ENCODE results near the gene PKP4. TPM values are rescaled to one million over a fixed set of nuclear protein-coding genes. Genes with fewer than 3 reads are reported as not detected.

Gene PKP4
- total RNA-seq, 1 experiment from 2014 or later: 40.1 TPM

DNA sequence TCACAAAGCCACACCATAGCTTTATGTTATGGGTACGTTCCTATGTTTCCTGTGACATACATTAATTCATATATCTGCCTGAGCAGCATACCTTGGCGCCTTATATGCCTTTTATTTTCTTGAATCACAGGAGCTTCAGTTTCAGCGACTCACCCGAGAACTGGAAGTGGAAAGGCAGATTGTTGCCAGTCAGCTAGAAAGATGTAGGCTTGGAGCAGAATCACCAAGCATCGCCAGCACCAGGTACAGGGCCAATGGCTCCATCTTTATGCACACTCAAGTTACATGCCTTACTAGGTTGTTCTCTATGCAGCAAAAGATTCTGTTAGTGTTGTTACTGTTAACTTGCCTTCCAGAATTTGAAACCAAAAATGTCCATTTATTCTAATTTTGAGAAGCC lies 120.4 kb downstream of the PKP4 start:
- ATAC-seq (no peak), DNase-seq (no peak)
- H3K36me3 ChIP-seq (ENCODE audit: low read depth, low read length): no peaks in the 10 kb centered on the region
- H2AFZ ChIP-seq (ENCODE audit: low read length): no peak overlapping the region
- no peaks in the 10 kb centered on the region for H3K4me1 ChIP-seq (ENCODE audit: insufficient read depth, low read length)
- no peak overlapping the region for H3K4me3 ChIP-seq (ENCODE audit: low read length)
- no peaks in the 10 kb centered on the region for H3K79me2 ChIP-seq (ENCODE audit: low read length)
- TF ChIP-seq EZH2phosphoT487 (IDR thresholded peaks at IDR 0.05; ENCODE audit: borderline replicate concordance, low read length) (no peak), EZH2 (IDR thresholded peaks at IDR 0.05; ENCODE audit: low read length, unreplicated experiment) (no peak)
- TF ChIP-seq, protein P1, sequence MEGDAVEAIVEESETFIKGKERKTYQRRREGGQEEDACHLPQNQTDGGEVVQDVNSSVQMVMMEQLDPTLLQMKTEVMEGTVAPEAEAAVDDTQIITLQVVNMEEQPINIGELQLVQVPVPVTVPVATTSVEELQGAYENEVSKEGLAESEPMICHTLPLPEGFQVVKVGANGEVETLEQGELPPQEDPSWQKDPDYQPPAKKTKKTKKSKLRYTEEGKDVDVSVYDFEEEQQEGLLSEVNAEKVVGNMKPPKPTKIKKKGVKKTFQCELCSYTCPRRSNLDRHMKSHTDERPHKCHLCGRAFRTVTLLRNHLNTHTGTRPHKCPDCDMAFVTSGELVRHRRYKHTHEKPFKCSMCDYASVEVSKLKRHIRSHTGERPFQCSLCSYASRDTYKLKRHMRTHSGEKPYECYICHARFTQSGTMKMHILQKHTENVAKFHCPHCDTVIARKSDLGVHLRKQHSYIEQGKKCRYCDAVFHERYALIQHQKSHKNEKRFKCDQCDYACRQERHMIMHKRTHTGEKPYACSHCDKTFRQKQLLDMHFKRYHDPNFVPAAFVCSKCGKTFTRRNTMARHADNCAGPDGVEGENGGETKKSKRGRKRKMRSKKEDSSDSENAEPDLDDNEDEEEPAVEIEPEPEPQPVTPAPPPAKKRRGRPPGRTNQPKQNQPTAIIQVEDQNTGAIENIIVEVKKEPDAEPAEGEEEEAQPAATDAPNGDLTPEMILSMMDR (conservative IDR thresholded peaks at IDR 0.05; ENCODE audit: low read depth, low read length): no peak
- CTCF ChIA-PET: no interaction called here
- POLR2A ChIA-PET (ENCODE audit: unreplicated experiment): no interaction called here
- no peaks in the 10 kb centered on the region for H3K9me2 ChIP-seq (replicated peaks; ENCODE audit: low read length)
- no peak overlapping the region for H3K27ac ChIP-seq (ENCODE audit: low read length)
- H3K9me3 ChIP-seq (ENCODE audit: low read length): no peaks in the 10 kb centered on the region
- no peaks in the 10 kb centered on the region for H3K27me3 ChIP-seq (ENCODE audit: low read length)
- BruUV-seq (replicated peaks): no TSS peak
- H4K20me1 ChIP-seq (ENCODE audit: low read length): no peaks in the 10 kb centered on the region
- H3K9ac ChIP-seq (ENCODE audit: low read length): no peak overlapping the region
- H3K4me2 ChIP-seq (ENCODE audit: low read length): no peak overlapping the region
- H3F3A ChIP-seq (ENCODE audit: low read length, unreplicated experiment): no peaks in the 10 kb centered on the region
- intact Hi-C loops (cut with micrococcal nuclease): no loop called here

DNA sequence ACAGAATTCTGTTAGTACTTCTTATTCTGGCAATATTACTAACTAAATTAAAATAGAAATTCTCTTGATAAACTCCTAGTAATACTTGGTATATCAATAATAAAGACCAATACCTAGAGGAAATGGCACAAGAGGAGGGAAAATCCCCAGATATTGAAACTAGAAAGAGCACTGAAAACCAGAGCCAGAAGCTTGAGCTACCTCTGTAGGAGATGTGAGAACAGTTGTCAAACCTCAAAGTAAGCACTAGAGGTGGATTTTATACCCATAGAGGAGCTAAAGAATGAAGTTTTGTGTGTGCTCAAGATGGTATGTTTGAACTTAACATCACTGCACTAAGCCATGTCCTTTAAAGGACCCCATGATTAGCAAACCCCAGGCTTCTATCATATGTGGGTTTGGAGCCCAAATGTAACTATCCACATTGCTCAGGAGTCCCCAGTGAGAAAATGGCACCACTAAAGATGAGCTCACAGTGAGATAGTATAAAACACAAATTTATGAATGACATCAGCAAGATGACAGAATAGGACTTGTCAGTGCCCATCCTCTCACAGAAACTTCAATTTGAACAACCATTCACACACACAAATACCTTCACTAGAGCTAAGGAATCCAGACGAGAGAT lies 122.1 kb downstream of the PKP4 start:
- Histone ChIP-seq H3K27ac (ENCODE audit: low read length) (no peak overlapping the region), H3K36me3 (ENCODE audit: low read depth, low read length) (no peaks in the 10 kb centered on the region), H3F3A (ENCODE audit: low read length, unreplicated experiment) (no peaks in the 10 kb centered on the region), H3K4me3 (ENCODE audit: low read length) (no peak overlapping the region), H3K9me3 (ENCODE audit: low read length) (no peaks in the 10 kb centered on the region), H3K27me3 (ENCODE audit: low read length) (no peaks in the 10 kb centered on the region), H3K9me2 (replicated peaks; ENCODE audit: low read length) (no peaks in the 10 kb centered on the region), H3K4me1 (ENCODE audit: insufficient read depth, low read length) (0 out of 2 replicates have a peak, but pooled peaks cover 6% of the 10 kb centered on the region), H3K4me2 (ENCODE audit: low read length) (no peak overlapping the region), H3K79me2 (ENCODE audit: low read length) (no peaks in the 10 kb centered on the region), H4K20me1 (ENCODE audit: low read length) (no peaks in the 10 kb centered on the region), H2AFZ (ENCODE audit: low read length) (no peak overlapping the region), H3K9ac (ENCODE audit: low read length) (no peak overlapping the region)
- ATAC-seq (no peak), DNase-seq (no peak)
- TF ChIP-seq EZH2phosphoT487 (IDR thresholded peaks at IDR 0.05; ENCODE audit: borderline replicate concordance, low read length) (no peak), EZH2 (IDR thresholded peaks at IDR 0.05; ENCODE audit: low read length, unreplicated experiment) (no peak)
- TF ChIP-seq, protein P1 (conservative IDR thresholded peaks at IDR 0.05; ENCODE audit: low read depth, low read length): no peak
- CTCF ChIA-PET: no interaction called here
- POLR2A ChIA-PET (ENCODE audit: unreplicated experiment): no interaction called here
- intact Hi-C loops (cut with micrococcal nuclease): no loop called here
- BruUV-seq (replicated peaks): no TSS peak

DNA sequence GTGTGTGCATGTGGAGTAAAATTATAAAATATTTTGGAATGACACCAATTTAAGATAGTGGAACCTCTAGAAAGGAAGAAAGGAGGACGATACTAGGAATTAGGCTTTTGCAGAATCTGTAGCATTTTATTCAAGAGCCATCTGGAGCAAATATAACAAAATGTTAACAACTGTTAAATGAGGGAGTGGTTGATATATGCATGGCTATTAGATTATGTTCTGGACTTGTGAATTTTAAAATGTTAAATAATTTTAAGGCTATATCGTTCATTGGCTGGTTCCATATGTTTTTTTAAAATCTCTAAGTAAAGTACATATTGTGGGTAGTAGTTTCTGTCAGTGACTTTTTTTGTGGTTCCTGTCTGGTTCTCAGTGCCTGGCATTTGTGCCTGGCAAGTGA lies 123.2 kb downstream of the PKP4 start:
- ATAC-seq: no peak
- CTCF ChIA-PET: no interaction called here
- TF ChIP-seq EZH2 (IDR thresholded peaks at IDR 0.05; ENCODE audit: low read length, unreplicated experiment): no peak

More for the DNA sequence above, 123.2 kb downstream of the PKP4 start:
- H2AFZ ChIP-seq (ENCODE audit: low read length): no peak overlapping the region
- intact Hi-C loops (cut with micrococcal nuclease): no loop called here
- H3K9me2 ChIP-seq (replicated peaks; ENCODE audit: low read length): no peaks in the 10 kb centered on the region
- POLR2A ChIA-PET (ENCODE audit: unreplicated experiment): no interaction called here
- no peaks in the 10 kb centered on the region for H3K27me3 ChIP-seq (ENCODE audit: low read length)
- H3K27ac ChIP-seq (ENCODE audit: low read length): no peak overlapping the region
- H3K9me3 ChIP-seq (ENCODE audit: low read length): no peaks in the 10 kb centered on the region
- no peaks in the 10 kb centered on the region for H3K79me2 ChIP-seq (ENCODE audit: low read length)
- no peaks in the 10 kb centered on the region for H3K36me3 ChIP-seq (ENCODE audit: low read depth, low read length)
- H3K9ac ChIP-seq (ENCODE audit: low read length): no peak overlapping the region
- DNase-seq: no peak
- H3K4me2 ChIP-seq (ENCODE audit: low read length): no peak overlapping the region
- BruUV-seq (replicated peaks): no TSS peak
- no peak overlapping the region for H3K4me3 ChIP-seq (ENCODE audit: low read length)
- H4K20me1 ChIP-seq (ENCODE audit: low read length): no peaks in the 10 kb centered on the region
- no peaks in the 10 kb centered on the region for H3F3A ChIP-seq (ENCODE audit: low read length, unreplicated experiment)
- 0 out of 2 replicates have a peak, but pooled peaks cover 6% of the 10 kb centered on the region for H3K4me1 ChIP-seq (ENCODE audit: insufficient read depth, low read length)
